GM12864 (cell line): ENCODE data around the gene PDF.

ENCODE experiments used
- DNase-seq: peaks from one replicate; pipeline ENCODE4 v3.0.0-alpha.2; 2011; ENCODE audit warnings: low read depth
- H3K4me3 ChIP-seq: 2 replicates; pipeline ENCODE4 v1.5.1; 2011; ENCODE audit warnings: mild to moderate bottlenecking, low read depth, low read length, control low read depth
- TF ChIP-seq, protein P1 (sequence below): IDR thresholded peaks from 2 replicates; pipeline ENCODE4 v1.5.1; 2011; ENCODE audit warnings: low read depth, mild to moderate bottlenecking, moderate library complexity, low read length, control low read depth, inconsistent platforms; ENCODE audit errors: missing control alignments

Gene PDF

DNA sequence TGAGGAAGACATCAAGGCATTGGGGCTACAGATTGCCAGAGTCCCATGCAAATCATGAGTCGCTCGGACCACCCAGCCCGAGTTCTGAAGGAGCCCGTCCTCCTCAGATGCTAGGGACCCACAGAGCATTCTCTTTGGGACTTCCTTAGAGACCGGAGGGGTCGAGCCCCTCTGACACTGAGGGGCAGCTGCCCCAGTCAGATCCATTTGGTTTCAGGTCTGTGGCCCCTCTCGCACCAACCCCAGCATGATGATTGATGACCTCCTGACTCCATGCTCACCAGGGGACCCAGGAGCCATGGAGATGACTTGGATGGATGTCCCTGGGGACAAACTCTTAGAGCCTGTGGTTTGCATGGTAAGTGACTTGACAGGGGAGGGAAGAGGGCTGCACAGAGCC is 8.0 kb downstream of the PDF start:
- no peak overlapping the region for H3K4me3 ChIP-seq
- DNase-seq, result no peak
- TF ChIP-seq, protein P1, sequence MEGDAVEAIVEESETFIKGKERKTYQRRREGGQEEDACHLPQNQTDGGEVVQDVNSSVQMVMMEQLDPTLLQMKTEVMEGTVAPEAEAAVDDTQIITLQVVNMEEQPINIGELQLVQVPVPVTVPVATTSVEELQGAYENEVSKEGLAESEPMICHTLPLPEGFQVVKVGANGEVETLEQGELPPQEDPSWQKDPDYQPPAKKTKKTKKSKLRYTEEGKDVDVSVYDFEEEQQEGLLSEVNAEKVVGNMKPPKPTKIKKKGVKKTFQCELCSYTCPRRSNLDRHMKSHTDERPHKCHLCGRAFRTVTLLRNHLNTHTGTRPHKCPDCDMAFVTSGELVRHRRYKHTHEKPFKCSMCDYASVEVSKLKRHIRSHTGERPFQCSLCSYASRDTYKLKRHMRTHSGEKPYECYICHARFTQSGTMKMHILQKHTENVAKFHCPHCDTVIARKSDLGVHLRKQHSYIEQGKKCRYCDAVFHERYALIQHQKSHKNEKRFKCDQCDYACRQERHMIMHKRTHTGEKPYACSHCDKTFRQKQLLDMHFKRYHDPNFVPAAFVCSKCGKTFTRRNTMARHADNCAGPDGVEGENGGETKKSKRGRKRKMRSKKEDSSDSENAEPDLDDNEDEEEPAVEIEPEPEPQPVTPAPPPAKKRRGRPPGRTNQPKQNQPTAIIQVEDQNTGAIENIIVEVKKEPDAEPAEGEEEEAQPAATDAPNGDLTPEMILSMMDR, result no peak

DNA sequence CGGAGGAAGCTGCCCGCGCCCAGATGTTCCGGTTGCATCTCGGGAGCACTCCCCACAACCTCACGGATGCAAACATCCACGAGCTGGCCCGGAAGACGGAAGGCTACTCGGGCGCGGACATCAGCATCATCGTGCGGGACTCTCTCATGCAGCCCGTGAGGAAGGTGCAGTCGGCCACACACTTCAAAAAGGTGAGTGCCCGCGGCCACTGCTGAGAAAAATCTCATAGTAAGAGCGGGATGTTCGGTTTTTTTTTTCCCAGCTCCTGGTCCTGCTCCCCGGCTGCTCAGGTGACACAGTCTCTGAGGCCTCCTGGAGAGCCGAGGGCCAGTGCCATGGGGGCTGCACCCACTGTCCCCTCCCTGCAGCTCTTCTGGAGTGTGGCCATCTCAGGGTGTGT is 9.3 kb downstream of the PDF start:
- no peak overlapping the region for H3K4me3 ChIP-seq
- DNase-seq, result no peak

DNA sequence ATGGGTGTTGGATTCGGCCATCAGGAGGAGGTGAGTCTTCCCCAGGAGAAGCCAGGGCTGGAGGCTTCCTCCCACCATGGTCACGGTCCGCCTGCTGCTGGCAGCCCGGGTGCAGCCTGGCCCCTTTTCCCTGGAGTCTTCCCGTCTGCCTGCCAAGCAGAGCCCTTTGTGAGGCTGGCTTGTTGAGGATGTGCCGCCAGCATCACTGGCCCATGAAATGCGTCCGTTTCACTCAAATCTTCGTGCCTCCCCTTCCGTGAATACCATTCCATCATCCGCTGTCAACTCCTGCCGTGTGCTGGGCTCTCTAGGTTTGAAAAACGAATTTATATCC is 9.7 kb downstream of the PDF start:
- no peak for DNase-seq
- TF ChIP-seq, protein P1, result no peak
- H3K4me3 ChIP-seq, result no peak overlapping the region

More for the DNA sequence above, 9.3 kb downstream of the PDF start:
- TF ChIP-seq, protein P1, result no peak

DNA sequence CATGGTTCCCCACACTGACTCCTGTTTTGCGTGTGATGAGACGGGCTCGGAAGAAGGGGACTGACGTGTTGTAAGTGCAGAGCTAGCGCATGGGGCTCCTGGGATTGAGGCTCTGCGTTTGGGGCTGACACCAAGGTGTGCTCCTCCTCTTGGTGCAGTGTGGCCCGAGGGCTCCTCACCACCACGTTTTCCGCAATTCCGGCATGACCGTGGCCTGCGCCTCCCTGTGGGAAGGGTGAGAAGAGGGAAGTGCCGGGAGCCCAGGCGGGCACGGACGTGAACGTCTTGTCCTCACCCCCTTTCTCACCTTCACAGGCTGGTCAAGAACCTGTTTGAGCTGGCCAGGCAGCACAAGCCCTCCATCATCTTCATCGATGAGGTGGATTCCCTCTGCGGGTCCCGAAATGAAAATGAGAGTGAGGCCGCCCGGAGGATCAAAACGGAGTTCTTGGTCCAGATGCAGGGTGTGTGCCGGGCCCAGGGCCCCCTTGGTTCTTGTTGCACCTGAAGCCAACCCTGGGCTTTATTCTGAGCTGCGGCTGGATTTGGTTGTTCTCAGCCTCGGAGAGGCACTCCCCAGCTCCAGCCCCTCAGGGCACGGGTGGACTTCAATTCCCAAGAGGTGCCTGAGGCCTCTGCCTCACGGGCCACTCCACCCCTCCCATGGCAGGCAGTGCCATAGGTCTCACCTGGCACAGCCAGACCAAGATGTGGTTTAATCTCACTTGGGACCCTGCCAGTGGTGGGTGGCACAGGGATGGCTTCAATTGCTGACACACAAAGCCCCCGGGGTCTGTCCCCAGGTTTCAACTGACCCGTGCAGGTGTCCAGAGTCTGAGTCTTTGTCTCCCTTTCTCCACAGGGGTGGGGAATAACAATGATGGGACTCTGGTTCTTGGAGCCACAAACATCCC is 10.3 kb downstream of the PDF start:
- TF ChIP-seq, protein P1, result no peak
- no peak for DNase-seq
- H3K4me3 ChIP-seq, result no peak overlapping the region

DNA sequence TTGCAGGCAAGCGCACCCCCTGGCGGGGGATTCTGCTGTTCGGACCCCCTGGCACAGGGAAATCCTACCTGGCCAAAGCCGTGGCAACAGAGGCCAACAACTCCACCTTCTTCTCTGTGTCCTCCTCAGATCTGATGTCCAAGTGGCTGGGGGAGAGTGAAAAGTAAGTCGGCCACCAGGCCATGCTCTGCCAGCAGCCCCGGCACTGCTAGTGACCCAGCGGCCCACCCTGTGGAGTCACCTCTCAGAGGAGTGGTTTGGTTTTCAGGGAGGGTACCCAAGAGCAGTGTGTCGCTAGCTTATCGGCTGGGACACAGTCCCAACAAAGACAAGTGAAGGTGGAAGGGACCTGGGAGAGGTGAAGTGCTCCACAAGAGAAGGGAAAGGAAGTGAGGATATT is 11.0 kb downstream of the PDF start:
- no peak overlapping the region for H3K4me3 ChIP-seq
- no peak for DNase-seq

DNA sequence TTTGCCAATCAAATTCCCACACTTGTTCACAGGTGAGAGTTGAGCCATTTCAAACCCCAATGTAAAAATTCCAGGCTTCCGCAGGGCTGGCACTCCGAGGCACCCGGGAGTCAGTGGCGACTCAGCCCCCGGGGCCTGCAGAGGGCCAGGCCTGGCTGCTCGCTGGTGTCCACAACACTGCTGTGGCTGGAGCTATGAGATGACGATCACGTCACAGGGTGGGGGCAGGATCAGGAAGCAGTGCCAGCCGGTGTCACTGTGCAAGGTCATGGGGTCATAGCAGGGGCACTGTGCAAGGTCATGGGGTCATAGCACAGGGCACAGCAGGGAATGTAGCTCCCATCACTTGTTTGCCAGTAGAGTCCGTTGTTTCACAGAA is 11.5 kb downstream of the PDF start:
- DNase-seq, result no peak
- TF ChIP-seq, protein P1, result no peak
- H3K4me3 ChIP-seq, result no peak overlapping the region

More for the DNA sequence above, 11.0 kb downstream of the PDF start:
- TF ChIP-seq, protein P1, result no peak
